Smooth muscle cell (in vitro differentiated cells): ENCODE results near the gene BAK1. TPM values are rescaled to one million over a fixed set of nuclear protein-coding genes. Genes with fewer than 3 reads are reported as not detected.

ENCODE experiments used
- DNase-seq: peaks from one replicate; lab custom pipeline; 2025; ENCODE audit not compliant: unreplicated experiment; lab: John Stamatoyannopoulos, UW
- H2AFZ ChIP-seq: fragments of 200-600 bp; sonication (generic); 2 replicates; pipeline ENCODE4 v1.6.0; 2016; ENCODE audit warnings: antibody characterized with exemption, low read depth, mild to moderate bottlenecking
- H3F3A ChIP-seq: fragments of 200-600 bp; sonication (generic); 2 replicates; pipeline ENCODE4 v1.6.0; 2017; ENCODE audit warnings: antibody characterized with exemption, low read depth
- H3K27ac ChIP-seq: fragments of 200-600 bp; sonication (generic); 2 replicates; pipeline ENCODE4 v1.5.1; 2016; ENCODE audit warnings: low read depth, mild to moderate bottlenecking
- H3K27me3 ChIP-seq: fragments of 200-600 bp; sonication (generic); 2 replicates; pipeline ENCODE4 v1.6.1; 2016; ENCODE audit warnings: low read depth, mild to moderate bottlenecking
- H3K36me3 ChIP-seq: fragments of 200-600 bp; sonication (generic); 2 replicates; pipeline ENCODE4 v1.5.1; 2016; ENCODE audit warnings: low read depth
- H3K4me1 ChIP-seq: fragments of 200-600 bp; sonication (generic); 2 replicates; pipeline ENCODE4 v1.5.1; 2016; ENCODE audit warnings: low read depth
- H3K4me2 ChIP-seq: fragments of 200-600 bp; sonication (generic); 2 replicates; pipeline ENCODE4 v1.6.0; 2016; ENCODE audit warnings: mild to moderate bottlenecking
- H3K4me3 ChIP-seq: fragments of 200-600 bp; sonication (generic); 2 replicates; pipeline ENCODE4 v1.5.1; 2016; ENCODE audit warnings: mild to moderate bottlenecking
- H3K79me2 ChIP-seq: fragments of 200-600 bp; sonication (generic); 2 replicates; pipeline ENCODE4 v1.6.0; 2016; ENCODE audit warnings: low read depth, mild to moderate bottlenecking
- H3K9ac ChIP-seq: fragments of 200-600 bp; sonication (generic); 2 replicates; pipeline ENCODE4 v1.6.0; 2016; ENCODE audit warnings: low read depth
- H3K9me3 ChIP-seq: fragments of 200-600 bp; sonication (generic); replicated peaks from 2 replicates; pipeline ENCODE4 v1.5.1; 2016; ENCODE audit warnings: low read depth
- H4K20me1 ChIP-seq: fragments of 200-600 bp; sonication (generic); 2 replicates; pipeline ENCODE4 v1.6.0; 2016; ENCODE audit warnings: low read depth
- WGBS: methylation state at CpG from one replicate; pipeline ENCODE4 v1.1.7; 2016; ENCODE audit warnings: low lambda C conversion rate; 5-methylcytosine and 5-hydroxymethylcytosine counted together
- polyA plus RNA-seq: library from polyadenylated mRNA; unstranded; fragments of >200 nt; fragmentation: Nextera tagmentation; extraction: Ambion mirVana; gene quantifications from 2 replicates; pipeline ENCODE4 v1.2.1, GENCODE V29; 2016
- total RNA-seq: library from RNA; depleted of rRNA; stranded (reverse); fragments of >200 nt; gene quantifications from 2 replicates; pipeline ENCODE4 v1.2.3, GENCODE V29; 2014
- TF ChIP-seq, protein P1 (sequence below): fragments of 200-600 bp; sonication (generic); IDR thresholded peaks from 2 replicates; pipeline ENCODE4 v1.5.1; 2017; ENCODE audit warnings: borderline replicate concordance, mild to moderate bottlenecking, antibody characterized with exemption; ENCODE audit not compliant: insufficient read depth, poor library complexity, severe bottlenecking

Gene BAK1
- total and polyA plus RNA-seq, 2 experiments from 2014 or later, result 23.6 to 50.4 TPM

DNA sequence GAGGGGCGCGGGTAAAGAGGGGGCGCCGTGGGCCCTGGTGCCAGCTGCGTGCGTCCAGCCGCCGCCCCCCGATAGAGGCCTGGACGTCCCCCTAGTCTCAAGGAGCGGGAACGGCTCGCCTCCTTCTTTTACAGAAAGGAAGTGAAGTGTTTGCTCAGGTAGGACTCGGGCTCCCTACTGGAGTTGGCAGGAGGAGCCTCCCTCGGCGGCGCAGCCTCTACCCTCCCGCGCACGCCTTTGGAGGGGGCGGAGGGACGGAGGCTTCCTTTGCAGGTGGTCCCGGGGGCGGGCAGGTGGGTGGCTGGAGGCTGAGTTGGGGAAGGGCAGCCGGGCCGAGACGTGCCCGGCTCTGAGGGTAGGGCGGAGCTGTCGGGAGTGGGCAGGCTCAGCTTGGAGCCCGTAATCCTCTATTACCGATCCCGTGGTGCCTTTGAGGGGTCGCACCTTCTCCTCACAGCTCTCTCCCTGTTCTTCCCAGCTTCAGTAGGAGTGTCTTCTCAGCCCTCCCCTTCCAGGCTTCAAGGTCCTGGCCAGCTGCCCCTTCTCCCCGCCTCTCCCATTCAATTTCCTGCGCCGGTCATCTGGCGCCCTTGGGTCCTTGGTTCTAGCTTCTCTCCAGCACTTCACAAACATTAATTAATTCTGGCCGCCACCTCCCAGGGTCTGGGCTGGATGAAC, 41.8 kb upstream of the BAK1 start:
- Histone ChIP-seq H3K9ac (no peak overlapping the region), H3K36me3 (no peaks in the 10 kb centered on the region), H4K20me1 (no peaks in the 10 kb centered on the region), H3F3A (no peaks in the 10 kb centered on the region), H3K4me1 (peaks cover 6% of the 10 kb centered on the region), H3K9me3 (no peaks in the 10 kb centered on the region), H3K27me3 (peaks cover 10% of the 10 kb centered on the region), H3K79me2 (no peaks in the 10 kb centered on the region), H3K4me2 (peak overlapping the region; percentile 87), H3K4me3 (peak overlapping the region; percentile 59), H3K27ac (no peak overlapping the region), H2AFZ (peak overlapping the region; percentile 96)
- WGBS, result 13% methylated on average over 26 of the region's 39 CpGs
- DNase-seq, result no peak
- TF ChIP-seq, protein P1, sequence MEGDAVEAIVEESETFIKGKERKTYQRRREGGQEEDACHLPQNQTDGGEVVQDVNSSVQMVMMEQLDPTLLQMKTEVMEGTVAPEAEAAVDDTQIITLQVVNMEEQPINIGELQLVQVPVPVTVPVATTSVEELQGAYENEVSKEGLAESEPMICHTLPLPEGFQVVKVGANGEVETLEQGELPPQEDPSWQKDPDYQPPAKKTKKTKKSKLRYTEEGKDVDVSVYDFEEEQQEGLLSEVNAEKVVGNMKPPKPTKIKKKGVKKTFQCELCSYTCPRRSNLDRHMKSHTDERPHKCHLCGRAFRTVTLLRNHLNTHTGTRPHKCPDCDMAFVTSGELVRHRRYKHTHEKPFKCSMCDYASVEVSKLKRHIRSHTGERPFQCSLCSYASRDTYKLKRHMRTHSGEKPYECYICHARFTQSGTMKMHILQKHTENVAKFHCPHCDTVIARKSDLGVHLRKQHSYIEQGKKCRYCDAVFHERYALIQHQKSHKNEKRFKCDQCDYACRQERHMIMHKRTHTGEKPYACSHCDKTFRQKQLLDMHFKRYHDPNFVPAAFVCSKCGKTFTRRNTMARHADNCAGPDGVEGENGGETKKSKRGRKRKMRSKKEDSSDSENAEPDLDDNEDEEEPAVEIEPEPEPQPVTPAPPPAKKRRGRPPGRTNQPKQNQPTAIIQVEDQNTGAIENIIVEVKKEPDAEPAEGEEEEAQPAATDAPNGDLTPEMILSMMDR, result no peak

DNA sequence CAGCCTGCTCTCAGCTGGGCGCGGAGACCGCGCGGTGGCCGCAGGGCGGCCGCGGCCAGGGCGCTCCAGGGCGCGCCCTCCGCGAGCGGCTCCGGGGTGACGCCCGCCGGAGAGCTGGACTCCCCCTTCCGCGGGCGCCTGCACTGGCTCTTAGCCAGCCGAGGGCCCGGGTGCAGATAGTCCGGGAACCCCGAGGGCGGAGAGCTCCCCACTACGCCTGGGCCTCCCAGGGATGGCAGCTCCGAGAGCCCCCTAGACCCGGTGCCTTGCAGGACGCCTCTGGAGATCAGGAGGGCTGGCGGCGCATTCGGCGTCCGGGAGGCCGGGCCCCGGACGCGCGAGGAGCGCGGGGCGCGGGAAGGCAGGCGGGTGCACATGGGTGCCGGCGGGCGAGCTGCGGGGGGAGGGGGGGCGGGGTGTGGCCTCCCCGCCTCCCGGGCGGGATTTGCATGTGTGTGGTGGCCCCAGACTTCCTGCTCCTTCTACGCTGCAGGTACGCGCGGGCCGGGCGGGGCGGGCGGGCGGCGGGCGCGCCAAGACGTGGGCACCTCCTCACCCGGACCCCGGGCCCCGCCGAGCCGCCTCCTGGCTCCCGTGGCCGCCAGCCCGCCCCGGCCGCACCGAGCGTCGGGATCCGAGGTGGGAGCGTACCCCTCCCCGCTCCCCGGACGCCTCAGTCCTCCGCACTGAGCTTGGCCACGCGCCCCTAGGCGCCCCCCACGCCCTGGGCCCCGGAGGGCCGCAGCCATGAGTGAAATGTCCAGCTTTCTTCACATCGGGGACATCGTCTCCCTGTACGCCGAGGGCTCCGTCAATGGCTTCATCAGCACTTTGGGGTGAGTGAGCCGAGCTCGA, 41.0 kb upstream of the BAK1 start, which contains the start of gene ITPR3:
TSS of gene ITPR3 (plus strand) at position 467 of the 855 bp plus-strand sequence. CDS start at position 748, 281 bp downstream.
- H3K9me3 ChIP-seq, result no peaks in the 10 kb centered on the region
- peaks cover 10% of the 10 kb centered on the region for H3K27me3 ChIP-seq
- peak within 1 kb of the TSS; percentile 87 for H3K4me2 ChIP-seq
- no peak within 1 kb of the TSS for H3K9ac ChIP-seq
- no peak for DNase-seq
- H3K79me2 ChIP-seq, result no peaks in the 10 kb centered on the region
- TF ChIP-seq, protein P1, result no peak
- peak within 1 kb of the TSS; percentile 96 for H2AFZ ChIP-seq
- H3K4me3 ChIP-seq, result peak within 1 kb of the TSS; percentile 59
- H4K20me1 ChIP-seq, result no peaks in the 10 kb centered on the region
- H3K4me1 ChIP-seq, result peaks cover 6% of the 10 kb centered on the region
- H3K36me3 ChIP-seq, result no peaks in the 10 kb centered on the region
- WGBS, result 2% methylated on average over 67 of the region's 99 CpGs
- H3K27ac ChIP-seq, result no peak within 1 kb of the TSS
- no peaks in the 10 kb centered on the region for H3F3A ChIP-seq

DNA sequence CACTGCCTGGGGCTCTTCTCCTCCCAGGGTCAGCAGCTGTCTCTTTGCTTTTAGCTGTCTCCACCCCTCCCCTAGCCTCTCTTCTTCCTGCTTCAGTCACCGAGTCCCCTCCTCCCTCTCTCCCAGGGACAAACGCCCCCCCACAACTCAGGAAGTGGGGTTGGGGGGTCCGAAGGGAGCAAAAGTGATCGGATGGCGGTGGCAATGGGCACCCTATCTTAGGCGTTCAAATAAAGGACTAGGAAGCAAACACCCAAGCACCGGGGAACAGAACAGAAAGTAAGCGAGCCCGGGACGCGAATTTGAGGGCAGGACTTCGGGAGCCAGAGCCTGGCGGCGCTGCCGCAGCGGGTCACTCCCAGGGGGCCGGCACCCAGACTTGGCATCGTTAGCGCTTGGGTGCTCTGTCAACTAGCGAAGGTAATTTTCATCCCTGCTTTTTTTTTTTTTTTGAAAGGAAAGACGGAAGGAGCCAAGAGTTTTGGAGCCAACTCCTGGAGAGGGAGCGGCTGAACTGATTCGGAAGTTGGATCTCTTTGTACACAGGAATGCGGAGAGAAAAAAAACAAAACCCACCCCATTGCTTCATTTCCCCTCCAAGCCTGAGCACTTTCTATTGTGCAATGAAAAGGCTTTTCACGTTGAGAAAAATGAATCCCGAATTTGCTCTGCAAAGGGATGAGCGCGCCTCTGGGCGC, 40.2 kb upstream of the BAK1 start:
- under 1% methylated on average over 29 of the region's 29 CpGs for WGBS
- peaks cover 6% of the 10 kb centered on the region for H3K4me1 ChIP-seq
- peak overlapping the region; percentile 87 for H3K4me2 ChIP-seq
- no peak overlapping the region for H3K9ac ChIP-seq
- no peaks in the 10 kb centered on the region for H3K9me3 ChIP-seq
- no peak for DNase-seq
- no peak overlapping the region for H3K27ac ChIP-seq
- H3K4me3 ChIP-seq, result peak overlapping the region; percentile 59
- H2AFZ ChIP-seq, result peak overlapping the region; percentile 87
- H3F3A ChIP-seq, result no peaks in the 10 kb centered on the region
- H3K79me2 ChIP-seq, result no peaks in the 10 kb centered on the region
- no peaks in the 10 kb centered on the region for H3K36me3 ChIP-seq
- no peaks in the 10 kb centered on the region for H4K20me1 ChIP-seq
- peaks cover 10% of the 10 kb centered on the region for H3K27me3 ChIP-seq
- TF ChIP-seq, protein P1, result peak; percentile 2
